ENCODE data around the gene DYNLRB1. TPM values are rescaled to one million over a fixed set of nuclear protein-coding genes. Genes with fewer than 3 reads are reported as not detected.

Gene DYNLRB1
- total and polyA plus RNA-seq, 4 donors: 15.8 to 66.9 (median 44.8) TPM

DNA sequence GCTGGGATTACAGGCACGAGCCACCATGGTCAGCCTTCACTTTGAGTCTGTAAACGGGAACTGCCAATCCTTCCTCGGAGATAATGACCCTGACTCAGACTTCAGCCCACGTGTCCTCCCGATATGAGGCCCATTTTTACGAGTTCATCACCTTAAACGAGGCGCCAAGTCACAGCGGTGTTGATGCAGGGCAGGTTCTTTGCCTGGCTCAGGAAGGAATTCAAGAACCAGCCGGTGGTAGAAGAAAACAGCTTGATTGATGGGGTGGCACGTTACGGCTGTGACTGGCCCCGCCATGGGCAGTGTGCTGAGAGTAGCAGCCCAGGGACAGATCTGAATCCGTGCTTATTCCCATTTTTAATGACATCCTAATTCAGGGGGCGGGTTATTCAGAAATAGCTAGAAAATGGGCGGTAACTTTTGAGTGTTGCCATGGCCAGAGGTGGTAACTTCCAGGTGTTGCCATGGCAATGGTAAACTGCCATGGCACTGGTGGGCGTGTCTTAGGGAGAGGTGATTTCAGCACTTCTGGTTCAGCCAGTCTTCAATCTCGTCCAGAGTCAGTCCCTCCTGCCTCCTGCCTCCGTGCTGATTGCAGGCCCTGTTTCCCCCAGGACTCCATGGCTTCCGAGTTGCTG is 33.2 kb downstream of the DYNLRB1 start:
- TF ChIP-seq HNF4G (IDR thresholded peaks at IDR 0.05) (no peak), RXRA (IDR thresholded peaks at IDR 0.05) (no peak), GABPA (IDR thresholded peaks at IDR 0.05 in 1 of 2, conservative IDR thresholded peaks at IDR 0.05 in 1 of 2) (no peak), HNF4A (conservative IDR thresholded peaks at IDR 0.05) (no peak), RAD21 (IDR thresholded peaks at IDR 0.05) (no peak), YY1 (IDR thresholded peaks at IDR 0.05) (no peak)
- TF ChIP-seq, protein P1, sequence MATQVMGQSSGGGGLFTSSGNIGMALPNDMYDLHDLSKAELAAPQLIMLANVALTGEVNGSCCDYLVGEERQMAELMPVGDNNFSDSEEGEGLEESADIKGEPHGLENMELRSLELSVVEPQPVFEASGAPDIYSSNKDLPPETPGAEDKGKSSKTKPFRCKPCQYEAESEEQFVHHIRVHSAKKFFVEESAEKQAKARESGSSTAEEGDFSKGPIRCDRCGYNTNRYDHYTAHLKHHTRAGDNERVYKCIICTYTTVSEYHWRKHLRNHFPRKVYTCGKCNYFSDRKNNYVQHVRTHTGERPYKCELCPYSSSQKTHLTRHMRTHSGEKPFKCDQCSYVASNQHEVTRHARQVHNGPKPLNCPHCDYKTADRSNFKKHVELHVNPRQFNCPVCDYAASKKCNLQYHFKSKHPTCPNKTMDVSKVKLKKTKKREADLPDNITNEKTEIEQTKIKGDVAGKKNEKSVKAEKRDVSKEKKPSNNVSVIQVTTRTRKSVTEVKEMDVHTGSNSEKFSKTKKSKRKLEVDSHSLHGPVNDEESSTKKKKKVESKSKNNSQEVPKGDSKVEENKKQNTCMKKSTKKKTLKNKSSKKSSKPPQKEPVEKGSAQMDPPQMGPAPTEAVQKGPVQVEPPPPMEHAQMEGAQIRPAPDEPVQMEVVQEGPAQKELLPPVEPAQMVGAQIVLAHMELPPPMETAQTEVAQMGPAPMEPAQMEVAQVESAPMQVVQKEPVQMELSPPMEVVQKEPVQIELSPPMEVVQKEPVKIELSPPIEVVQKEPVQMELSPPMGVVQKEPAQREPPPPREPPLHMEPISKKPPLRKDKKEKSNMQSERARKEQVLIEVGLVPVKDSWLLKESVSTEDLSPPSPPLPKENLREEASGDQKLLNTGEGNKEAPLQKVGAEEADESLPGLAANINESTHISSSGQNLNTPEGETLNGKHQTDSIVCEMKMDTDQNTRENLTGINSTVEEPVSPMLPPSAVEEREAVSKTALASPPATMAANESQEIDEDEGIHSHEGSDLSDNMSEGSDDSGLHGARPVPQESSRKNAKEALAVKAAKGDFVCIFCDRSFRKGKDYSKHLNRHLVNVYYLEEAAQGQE (IDR thresholded peaks at IDR 0.05): no peak
- TF ChIP-seq, protein P2, sequence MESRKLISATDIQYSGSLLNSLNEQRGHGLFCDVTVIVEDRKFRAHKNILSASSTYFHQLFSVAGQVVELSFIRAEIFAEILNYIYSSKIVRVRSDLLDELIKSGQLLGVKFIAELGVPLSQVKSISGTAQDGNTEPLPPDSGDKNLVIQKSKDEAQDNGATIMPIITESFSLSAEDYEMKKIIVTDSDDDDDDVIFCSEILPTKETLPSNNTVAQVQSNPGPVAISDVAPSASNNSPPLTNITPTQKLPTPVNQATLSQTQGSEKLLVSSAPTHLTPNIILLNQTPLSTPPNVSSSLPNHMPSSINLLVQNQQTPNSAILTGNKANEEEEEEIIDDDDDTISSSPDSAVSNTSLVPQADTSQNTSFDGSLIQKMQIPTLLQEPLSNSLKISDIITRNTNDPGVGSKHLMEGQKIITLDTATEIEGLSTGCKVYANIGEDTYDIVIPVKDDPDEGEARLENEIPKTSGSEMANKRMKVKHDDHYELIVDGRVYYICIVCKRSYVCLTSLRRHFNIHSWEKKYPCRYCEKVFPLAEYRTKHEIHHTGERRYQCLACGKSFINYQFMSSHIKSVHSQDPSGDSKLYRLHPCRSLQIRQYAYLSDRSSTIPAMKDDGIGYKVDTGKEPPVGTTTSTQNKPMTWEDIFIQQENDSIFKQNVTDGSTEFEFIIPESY (IDR thresholded peaks at IDR 0.05): no peak
- no peak overlapping the region for H3K27ac ChIP-seq (ENCODE audit: low read depth in 1 of 2, low read length in 2 of 2)
- 77% methylated on average over 20 of the region's 20 CpGs for WGBS
- H3K9me3 ChIP-seq (ENCODE audit: control insufficient read depth in 4 of 4, low read length in 3 of 4): no peaks in the 10 kb centered on the region
- H3K27me3 ChIP-seq (ENCODE audit: control insufficient read depth in 4 of 4, insufficient read depth in 4 of 4, low read length in 3 of 4): no peaks in the 10 kb centered on the region
- no peaks in the 10 kb centered on the region for H3K36me3 ChIP-seq (ENCODE audit: control insufficient read depth in 4 of 4, insufficient read depth in 3 of 4, low read depth in 1 of 4, low read length in 3 of 4)
- peaks cover 0 to 10% (median 2%) of the 10 kb centered on the region in 4 donors for H3K4me1 ChIP-seq (ENCODE audit: control insufficient read depth in 4 of 4, insufficient read depth in 4 of 4, low read length in 3 of 4)
- no peak overlapping the region for H3K4me3 ChIP-seq (ENCODE audit: low read depth in 1 of 3, low read length in 3 of 3)
- no peak for DNase-seq (ENCODE audit: low spot score)
- no peak overlapping the region for H3K9ac ChIP-seq (ENCODE audit: low read depth in 1 of 2, low read length in 2 of 2)

DNA sequence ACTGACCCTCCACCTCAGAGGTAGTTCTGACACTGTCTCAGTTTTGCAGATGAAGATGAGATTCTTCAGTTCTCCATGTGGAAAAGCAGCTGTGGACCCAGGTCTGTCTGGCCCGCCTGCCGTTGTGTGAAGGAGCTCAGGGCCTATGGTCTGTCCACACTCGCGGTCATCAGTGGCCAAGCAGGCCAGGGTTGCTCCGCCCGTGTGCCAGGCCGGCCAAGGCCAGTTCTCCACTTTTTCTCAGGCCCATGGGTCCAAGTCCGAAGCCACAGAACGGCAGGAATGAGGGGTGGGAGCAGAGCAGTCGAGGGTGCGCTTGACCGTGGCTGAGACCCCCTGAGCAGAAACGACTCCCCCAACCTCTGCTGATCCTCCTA is 33.7 kb downstream of the DYNLRB1 start:
- no peak overlapping the region for H3K9ac ChIP-seq (ENCODE audit: low read depth in 1 of 2, low read length in 2 of 2)
- H3K27ac ChIP-seq (ENCODE audit: low read depth in 1 of 2, low read length in 2 of 2): no peak overlapping the region
- peaks cover 0 to 10% (median 2%) of the 10 kb centered on the region in 4 donors for H3K4me1 ChIP-seq (ENCODE audit: control insufficient read depth in 4 of 4, insufficient read depth in 4 of 4, low read length in 3 of 4)
- TF ChIP-seq HNF4A (conservative IDR thresholded peaks at IDR 0.05): no peak
- no peak for TF ChIP-seq YY1 (IDR thresholded peaks at IDR 0.05)
- TF ChIP-seq, protein P2 (IDR thresholded peaks at IDR 0.05): no peak
- no peak for TF ChIP-seq JUND (IDR thresholded peaks at IDR 0.05)
- DNase-seq (ENCODE audit: low spot score): no peak
- no peaks in the 10 kb centered on the region for H3K27me3 ChIP-seq (ENCODE audit: control insufficient read depth in 4 of 4, insufficient read depth in 4 of 4, low read length in 3 of 4)
- WGBS: 94% methylated on average over 13 of the region's 13 CpGs
- no peaks in the 10 kb centered on the region for H3K36me3 ChIP-seq (ENCODE audit: control insufficient read depth in 4 of 4, insufficient read depth in 3 of 4, low read depth in 1 of 4, low read length in 3 of 4)
- no peaks in the 10 kb centered on the region for H3K9me3 ChIP-seq (ENCODE audit: control insufficient read depth in 4 of 4, low read length in 3 of 4)
- no peak overlapping the region for H3K4me3 ChIP-seq (ENCODE audit: low read depth in 1 of 3, low read length in 3 of 3)
